Heart left ventricle (tissue), 16 donors: ENCODE measurements around the gene DCUN1D4. TPM values are rescaled to one million over a fixed set of nuclear protein-coding genes. Genes with fewer than 3 reads are reported as not detected.

ENCODE experiments used
- ATAC-seq, 4 donors: fragments of 200-7000 bp; cut with Tn5 transposase; one replicate each; pipeline ENCODE4 v1.9.1; 2020 to 2022; ENCODE audit warnings: moderate library complexity in 4 of 4, mild to moderate bottlenecking in 3 of 4, moderate number of reproducible peaks in 1 of 4
- DNase-seq, 5 donors: peaks; one replicate each; pipeline ENCODE4 v3.0.0-alpha.2; 2020
- H3K27ac ChIP-seq, 12 donors: fragments of 200-600 bp; sonication (generic) in 4 of 12; one replicate each; pipeline versions ENCODE4 v1.5.0 to v1.8.0; 2016 to 2022; ENCODE audit warnings: mild to moderate bottlenecking in 2 of 12
- H3K27me3 ChIP-seq, 9 donors: fragments of 200-600 bp; sonication (generic) in 2 of 9; one replicate each; pipeline versions ENCODE4 v1.5.1 to v1.8.0; 2016 to 2022; ENCODE audit warnings: mild to moderate bottlenecking in 3 of 9
- H3K36me3 ChIP-seq, 9 donors: fragments of 200-600 bp; sonication (generic) in 2 of 9; one replicate each; pipeline versions ENCODE4 v1.5.0 to v1.8.0; 2018 to 2022; ENCODE audit warnings: mild to moderate bottlenecking in 2 of 9
- H3K4me1 ChIP-seq, 12 donors: fragments of 200-600 bp; sonication (generic) in 4 of 12; one replicate each; pipeline versions ENCODE4 v1.5.0 to v1.8.0; 2016 to 2022; ENCODE audit warnings: mild to moderate bottlenecking in 3 of 12
- H3K4me3 ChIP-seq, 12 donors: fragments of 200-600 bp; sonication (generic) in 4 of 12; one replicate each; pipeline versions ENCODE4 v1.5.0 to v1.8.0; 2017 to 2022; ENCODE audit warnings: mild to moderate bottlenecking in 9 of 12, moderate library complexity in 4 of 12
- H3K9me3 ChIP-seq, 12 donors: fragments of 200-600 bp; sonication (generic) in 4 of 12; one replicate each; pipeline versions ENCODE4 v1.5.0 to v1.8.0; 2016 to 2022; ENCODE audit warnings: mild to moderate bottlenecking in 1 of 12
- CTCF ChIP-seq, 12 donors: fragments of 200-600 bp; sonication (generic) in 4 of 12; IDR thresholded peaks; one replicate each; pipeline versions ENCODE4 v1.5.0 to v1.8.0; 2018 to 2022; ENCODE audit warnings: antibody characterized with exemption in 12 of 12, mild to moderate bottlenecking in 5 of 12
- POLR2A ChIP-seq, 2 donors: fragments of 450-650 bp; IDR thresholded peaks; one replicate each; pipeline ENCODE4 v1.6.1; 2017; ENCODE audit warnings: antibody characterized with exemption in 2 of 2, mild to moderate bottlenecking in 2 of 2, moderate library complexity in 2 of 2
- WGBS, 4 donors: extraction: QIAGEN DNeasy Blood & Tissue Kit in 2 of 4; methylation state at CpG; one replicate each; pipeline versions ENCODE4 v1.1.5 to v1.1.7; 2013 to 2018; 5-methylcytosine and 5-hydroxymethylcytosine counted together
- intact Hi-C, 10 donors: fragments of 100-400 bp; cut with DNase I; formaldehyde crosslinking; loops; one replicate each; pipeline versions ENCODE4 v1.11.1 to v1.14.2; 2022
- polyA plus RNA-seq, 2 donors: library from polyadenylated mRNA; stranded (reverse); fragments of 200-250 nt; gene quantifications; one replicate each; pipeline ENCODE4 v1.2.3, GENCODE V29; 2013
- total RNA-seq, 9 donors: library from RNA; depleted of rRNA in 2 of 9; stranded (reverse); fragments of >200 nt in 2 of 9; fragmentation: NEBNext Ultra II Directional in 3 of 9; extraction: Animal tissue kit (Norgen Biotek cat#: 25700) in 3 of 9; gene quantifications; one replicate each; pipeline versions ENCODE4 v1.1.0 to v1.2.4, GENCODE V29; 2016 to 2023
- donor health status: ischemic (EF 13 %, LVEDD 7.1; RV severe dilation, severe dysfunction).
- donor health status: healthy with polysubstance abuse.
- donor health status: DM: no; HTN: yes; CAD: no.
- donor health status: DM: no; HTN: no; CAD: no.
- donor health status: ischemic (EF 25% LVEDD 6.9; RV normal size, moderate dysfunction).
- donor health status: ischemic (EF 25% LVEDD 5.7; RV mildly dilated, moderate dysfunction).
- donor health status: healthy.
- donor health status: DM: yes; HTN: yes; CAD: no.
- donor health status: ischemic (EF 35%, LVEDD 5.7; RV mildly dilated, moderate dysfunction).
- donor health status: nonischemic (EF 11% LVEDD 7.7; RV severe dilation, severe dysfunction).
- donor health status: DM: yes; HTN: yes; CAD: no.
- donor health status: PGD.
- donor health status: ischemic (EF 29% LVEDD 5.4; RV normal size, mild dysfunction).
- donor health status: nonischemic (EF 23%, LVEDD 6.1; RV moderate dilation, normal function).

The DCUN1D4 gene
- total and polyA plus RNA-seq, 11 donors: 10.4 to 54.0 (median 35.8) TPM

DNA sequence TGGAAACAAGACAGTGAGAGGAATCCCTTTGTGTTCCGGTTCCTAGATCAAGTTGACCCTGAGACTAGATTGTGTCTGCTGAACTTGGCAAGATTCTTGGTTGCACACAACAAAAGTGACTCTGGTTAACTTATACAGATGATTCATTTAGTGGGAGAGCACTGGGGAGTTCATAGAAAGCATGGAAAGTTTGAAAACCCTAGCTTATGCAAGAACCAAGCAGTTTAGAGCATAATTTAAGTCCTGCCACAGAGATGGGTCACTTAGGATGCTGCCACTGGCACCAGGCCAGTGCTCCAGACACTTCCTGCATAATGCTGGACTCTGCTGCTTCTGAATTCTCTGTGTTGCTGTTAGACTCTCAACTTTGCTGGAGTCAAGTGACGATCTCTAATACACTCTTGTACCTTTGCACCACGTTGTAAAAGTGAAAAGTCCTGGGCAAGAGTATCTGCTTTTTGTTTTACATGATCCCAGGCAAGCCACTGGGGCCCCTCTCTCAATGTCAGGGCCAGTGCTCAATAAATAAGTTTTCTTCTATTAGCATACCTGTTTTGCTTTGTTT is 12.7 kb upstream of the DCUN1D4 start:
- H3K4me3 ChIP-seq: no peak overlapping the region
- WGBS, 4 donors: 56 to 65% (median 61%) methylated on average over 3 of the region's 3 CpGs
- DNase-seq (no peak), ATAC-seq (no peak)
- H3K27me3 ChIP-seq: peaks cover 0 to 12% (median 0%) of the 10 kb centered on the region in 9 donors
- no peaks in the 10 kb centered on the region for H3K4me1 ChIP-seq
- no peaks in the 10 kb centered on the region for H3K9me3 ChIP-seq
- H3K27ac ChIP-seq: no peak overlapping the region
- TF ChIP-seq CTCF (IDR thresholded peaks at IDR 0.05) (no peak), POLR2A (IDR thresholded peaks at IDR 0.05) (no peak)
- H3K36me3 ChIP-seq: no peaks in the 10 kb centered on the region
- intact Hi-C loops: loop anchor here in 2 of 10 donors (2.0 to 5.0 kb wide), 2 partner anchors 195 to 197 kb away; no protein-coding TSS in a partner anchor

- Histone ChIP-seq H3K27me3 (peaks cover 0 to 12% (median 0%) of the 10 kb centered on the region in 9 donors), H3K27ac (no peak overlapping the region), H3K4me1 (no peaks in the 10 kb centered on the region), H3K36me3 (no peaks in the 10 kb centered on the region), H3K4me3 (no peak overlapping the region), H3K9me3 (no peaks in the 10 kb centered on the region)
- intact Hi-C loops: loop anchor here in 2 of 10 donors (2.0 to 5.0 kb wide), 2 partner anchors 194 to 196 kb away; no protein-coding TSS in a partner anchor
- WGBS, 4 donors: 19 to 29% (median 23%) methylated on average over 3 of the region's 3 CpGs
- peak; percentile 35 to 75 (median 54) for DNase-seq
- TF ChIP-seq POLR2A (IDR thresholded peaks at IDR 0.05) (no peak), CTCF (IDR thresholded peaks at IDR 0.05) (peak; percentile 44 to 80 (median 62))
- peak in 3 of 4 donors; percentile 66 to 75 (median 75) for ATAC-seq
Observed at GRCh38 chr4:51831133-51831532, 11.8 kb upstream of the DCUN1D4 start.

DNA sequence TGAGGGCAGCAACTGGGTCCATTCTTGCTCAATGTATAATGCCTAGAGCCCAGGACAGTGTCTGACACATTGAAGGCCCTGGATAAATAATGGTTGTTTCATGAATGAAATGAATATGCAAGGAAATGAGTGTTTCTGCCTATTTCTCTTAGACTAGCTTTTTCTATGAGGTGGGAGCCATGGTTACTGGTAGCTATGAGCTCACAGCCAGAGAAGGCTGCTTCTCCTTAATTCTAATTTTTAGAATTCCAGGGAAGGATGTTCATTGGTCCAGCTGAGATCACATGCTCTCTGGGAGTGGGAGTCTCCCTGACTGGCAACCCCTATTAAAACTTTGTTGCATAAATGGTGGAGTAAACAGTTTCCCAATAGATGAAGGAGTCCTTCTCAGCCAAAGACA is 9.7 kb upstream of the DCUN1D4 start:
- Histone ChIP-seq H3K27ac (no peak overlapping the region), H3K4me3 (no peak overlapping the region), H3K27me3 (peaks cover 0 to 8% (median 0%) of the 10 kb centered on the region in 9 donors), H3K4me1 (no peaks in the 10 kb centered on the region), H3K9me3 (no peaks in the 10 kb centered on the region), H3K36me3 (no peaks in the 10 kb centered on the region)
- ATAC-seq: no peak
- DNase-seq: no peak
- intact Hi-C loops: loop anchor here in 1 of 10 donors (5.0 kb wide), 1 partner anchor 194 kb away; no protein-coding TSS in a partner anchor
- TF ChIP-seq CTCF (IDR thresholded peaks at IDR 0.05): no peak
- TF ChIP-seq POLR2A (IDR thresholded peaks at IDR 0.05): no peak

GRCh38 chr4:51835079-51835478 is 7.9 kb upstream of the DCUN1D4 start:
- no peak overlapping the region for H3K4me3 ChIP-seq
- TF ChIP-seq POLR2A (IDR thresholded peaks at IDR 0.05) (no peak), CTCF (IDR thresholded peaks at IDR 0.05) (no peak)
- H3K27me3 ChIP-seq: no peaks in the 10 kb centered on the region
- no peaks in the 10 kb centered on the region for H3K9me3 ChIP-seq
- H3K27ac ChIP-seq: no peak overlapping the region
- WGBS, 4 donors: 96 to 100% (median 99%) methylated on average over 1 of the region's 1 CpG
- no peaks in the 10 kb centered on the region for H3K36me3 ChIP-seq
- intact Hi-C loops: loop anchor here in 1 of 10 donors (5.0 kb wide), 1 partner anchor 187 kb away; the partner anchor contains the start of gene LRRC66
- ATAC-seq: no peak
- DNase-seq: no peak
- no peaks in the 10 kb centered on the region for H3K4me1 ChIP-seq
